HEK293T (cell line): ENCODE data around the gene NPAS3.

Experiments
- CTCF ChIA-PET: fragments of 350-600 bp; formaldehyde crosslinking; extraction: SDS; loops from one replicate; lab custom pipeline; 2021; ENCODE audit warnings: antibody characterized with exemption, inconsistent platforms; lab: Yijun Ruan, JAX
- POLR2A ChIA-PET: fragments of 350-600 bp; formaldehyde crosslinking; extraction: SDS; loops from one replicate; lab custom pipeline; 2020; ENCODE audit warnings: antibody characterized with exemption, inconsistent platforms; lab: Yijun Ruan, JAX
- DNase-seq: peaks from one replicate; pipeline ENCODE4 v3.0.0; 2012; ENCODE audit warnings: mixed read lengths; ENCODE audit errors: extremely low spot score
- ARNT ChIP-seq: fragments of 450-650 bp; IDR thresholded peaks from 2 replicates; pipeline ENCODE4 v1.6.1; 2017; ENCODE audit warnings: mild to moderate bottlenecking
- BHLHE40 ChIP-seq: fragments of 450-650 bp; IDR thresholded peaks from 2 replicates; pipeline ENCODE4 v1.6.1; 2016; ENCODE audit warnings: mild to moderate bottlenecking, moderate library complexity, borderline replicate concordance
- CTBP1 ChIP-seq: fragments of 450-650 bp; IDR thresholded peaks from 2 replicates; pipeline ENCODE4 v1.6.1; 2016; ENCODE audit warnings: borderline replicate concordance
- ELF4 ChIP-seq: fragments of 450-650 bp; IDR thresholded peaks from 2 replicates; pipeline ENCODE4 v1.6.1; 2017; ENCODE audit warnings: antibody characterized with exemption
- FOXA1 ChIP-seq: fragments of 450-650 bp; IDR thresholded peaks from 2 replicates; pipeline ENCODE4 v1.6.1; 2016; ENCODE audit warnings: mild to moderate bottlenecking
- FOXK2 ChIP-seq: fragments of 450-650 bp; IDR thresholded peaks from 2 replicates; pipeline ENCODE4 v1.6.1; 2016; ENCODE audit warnings: mild to moderate bottlenecking
- FOXM1 ChIP-seq: fragments of 450-650 bp; IDR thresholded peaks from 2 replicates; pipeline ENCODE4 v1.6.1; 2017; ENCODE audit warnings: mild to moderate bottlenecking, borderline replicate concordance
- HDGF ChIP-seq: fragments of 450-650 bp; IDR thresholded peaks from 2 replicates; pipeline ENCODE4 v1.6.1; 2017; ENCODE audit warnings: antibody characterized with exemption, borderline replicate concordance
- L3MBTL2 ChIP-seq: fragments of 450-650 bp; conservative IDR thresholded peaks from 2 replicates; pipeline ENCODE4 v1.6.1; 2016; ENCODE audit warnings: mild to moderate bottlenecking
- LEF1 ChIP-seq: fragments of 450-650 bp; IDR thresholded peaks from 2 replicates; pipeline ENCODE4 v1.6.1; 2017; ENCODE audit warnings: mild to moderate bottlenecking, borderline replicate concordance
- NFRKB ChIP-seq: fragments of 450-650 bp; IDR thresholded peaks from 2 replicates; pipeline ENCODE4 v1.6.1; 2016; ENCODE audit warnings: mild to moderate bottlenecking, moderate library complexity
- SP1 ChIP-seq: fragments of 450-650 bp; IDR thresholded peaks from 2 replicates; pipeline ENCODE4 v1.6.1; 2017
- SUZ12 ChIP-seq: fragments of 450-650 bp; IDR thresholded peaks from 2 replicates; pipeline ENCODE4 v1.6.1; 2016; ENCODE audit warnings: mild to moderate bottlenecking
- TARDBP ChIP-seq: fragments of 450-650 bp; IDR thresholded peaks from 2 replicates; pipeline ENCODE4 v1.6.1; 2016
- ZNF384 ChIP-seq: fragments of 450-650 bp; IDR thresholded peaks from 2 replicates; pipeline ENCODE4 v1.6.1; 2016
- TF ChIP-seq, protein P1 (sequence below): fragments of 450-650 bp; IDR thresholded peaks from 2 replicates; pipeline ENCODE4 v1.6.1; 2016

NPAS3 gene

DNA sequence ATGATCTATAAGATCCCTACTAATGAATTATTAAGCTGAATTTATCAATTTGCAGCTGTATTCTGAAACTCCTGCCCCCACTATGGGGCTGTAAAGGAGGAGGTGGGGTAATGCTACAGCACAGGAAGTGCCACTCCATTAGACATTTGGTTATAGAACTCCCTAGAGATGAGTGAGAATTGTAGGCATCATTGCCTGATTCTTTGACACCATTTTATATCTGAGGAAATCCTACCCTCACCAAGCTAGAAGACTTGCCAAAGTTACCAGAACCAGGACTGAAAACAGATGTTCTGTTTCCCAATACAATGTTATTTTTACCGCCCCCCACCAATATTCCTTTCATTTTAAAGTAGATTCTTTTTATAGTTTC is 829.8 kb downstream of the NPAS3 start:
- ChIA-PET POLR2A (no interaction called here), CTCF (no interaction called here)
- DNase-seq = no peak
- TF ChIP-seq L3MBTL2 (no peak), ELF4 (no peak), TARDBP (no peak), FOXK2 (no peak), BHLHE40 (no peak), SP1 (no peak), FOXM1 (no peak), LEF1 (no peak)
- TF ChIP-seq, protein P1, sequence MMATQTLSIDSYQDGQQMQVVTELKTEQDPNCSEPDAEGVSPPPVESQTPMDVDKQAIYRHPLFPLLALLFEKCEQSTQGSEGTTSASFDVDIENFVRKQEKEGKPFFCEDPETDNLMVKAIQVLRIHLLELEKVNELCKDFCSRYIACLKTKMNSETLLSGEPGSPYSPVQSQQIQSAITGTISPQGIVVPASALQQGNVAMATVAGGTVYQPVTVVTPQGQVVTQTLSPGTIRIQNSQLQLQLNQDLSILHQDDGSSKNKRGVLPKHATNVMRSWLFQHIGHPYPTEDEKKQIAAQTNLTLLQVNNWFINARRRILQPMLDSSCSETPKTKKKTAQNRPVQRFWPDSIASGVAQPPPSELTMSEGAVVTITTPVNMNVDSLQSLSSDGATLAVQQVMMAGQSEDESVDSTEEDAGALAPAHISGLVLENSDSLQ = no peak

DNA sequence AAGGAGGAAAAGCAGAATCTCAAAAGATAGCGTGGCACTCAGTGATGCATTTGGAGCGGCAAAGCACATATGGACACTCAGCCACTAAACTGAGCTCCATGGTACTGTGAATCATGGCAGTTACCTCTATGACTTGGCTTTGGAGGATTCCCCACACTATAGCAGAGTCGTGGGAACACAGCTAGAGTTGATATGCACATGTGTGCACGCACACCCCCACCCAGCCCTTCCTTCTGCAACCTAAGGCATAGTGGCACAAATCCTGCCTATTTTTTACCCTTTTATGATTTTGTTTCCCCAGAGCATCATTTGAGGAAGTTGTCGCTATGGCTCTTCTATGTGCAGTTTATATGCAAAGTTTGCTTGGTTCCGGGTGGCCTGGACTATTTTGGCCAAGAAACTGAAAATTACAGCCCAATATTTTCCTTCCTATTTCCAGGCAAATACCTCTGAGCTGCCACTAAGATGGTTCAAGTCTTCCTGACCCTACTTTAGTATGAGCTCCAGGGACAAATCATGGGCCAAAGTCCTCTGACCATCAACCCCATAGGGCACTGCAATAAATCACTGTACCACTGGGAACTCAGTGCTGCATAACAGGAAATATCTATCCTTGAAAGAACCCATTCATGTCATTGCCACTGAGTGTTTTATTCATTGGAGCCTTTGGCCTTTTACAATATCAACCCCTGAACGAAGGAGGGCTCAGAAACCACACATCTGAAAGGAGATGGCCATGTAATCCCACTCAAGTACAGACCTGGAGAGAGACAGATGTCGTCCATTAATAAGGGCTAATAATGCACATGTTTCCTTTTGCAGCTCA is 834.7 kb downstream of the NPAS3 start:
- POLR2A ChIA-PET = no interaction called here
- no peak for DNase-seq
- TF ChIP-seq CTBP1 = no peak
- no peak for TF ChIP-seq ELF4
- no peak for TF ChIP-seq SP1
- TF ChIP-seq, protein P1 = no peak
- no peak for TF ChIP-seq FOXM1
- no peak for TF ChIP-seq L3MBTL2
- no peak for TF ChIP-seq TARDBP
- no peak for TF ChIP-seq NFRKB
- no peak for TF ChIP-seq BHLHE40
- no peak for TF ChIP-seq FOXK2
- no peak for TF ChIP-seq LEF1
- TF ChIP-seq FOXA1 = no peak
- no peak for TF ChIP-seq ARNT
- no peak for TF ChIP-seq HDGF
- TF ChIP-seq ZNF384 = no peak
- CTCF ChIA-PET = no interaction called here

DNA sequence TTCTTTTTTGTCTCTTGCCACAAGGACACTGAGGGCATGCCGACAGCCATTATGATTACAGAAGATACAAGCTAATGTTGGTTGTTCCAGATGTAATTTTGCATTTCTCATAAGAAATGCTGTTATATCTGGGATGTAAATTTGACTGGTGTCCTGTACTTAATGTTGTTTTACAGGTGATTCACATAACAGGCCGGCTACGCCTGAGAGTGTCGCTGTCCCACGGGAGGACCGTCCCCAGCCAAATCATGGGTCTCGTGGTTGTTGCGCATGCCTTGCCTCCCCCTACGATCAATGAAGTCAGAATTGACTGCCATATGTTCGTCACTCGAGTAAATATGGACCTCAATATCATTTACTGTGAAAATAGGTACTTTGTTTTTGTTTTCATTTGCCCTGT is 835.5 kb downstream of the NPAS3 start:
- TF ChIP-seq HDGF = no peak
- TF ChIP-seq SP1 = no peak
- no peak for TF ChIP-seq CTBP1
- POLR2A ChIA-PET = no interaction called here
- no peak for DNase-seq
- CTCF ChIA-PET = no interaction called here

DNA sequence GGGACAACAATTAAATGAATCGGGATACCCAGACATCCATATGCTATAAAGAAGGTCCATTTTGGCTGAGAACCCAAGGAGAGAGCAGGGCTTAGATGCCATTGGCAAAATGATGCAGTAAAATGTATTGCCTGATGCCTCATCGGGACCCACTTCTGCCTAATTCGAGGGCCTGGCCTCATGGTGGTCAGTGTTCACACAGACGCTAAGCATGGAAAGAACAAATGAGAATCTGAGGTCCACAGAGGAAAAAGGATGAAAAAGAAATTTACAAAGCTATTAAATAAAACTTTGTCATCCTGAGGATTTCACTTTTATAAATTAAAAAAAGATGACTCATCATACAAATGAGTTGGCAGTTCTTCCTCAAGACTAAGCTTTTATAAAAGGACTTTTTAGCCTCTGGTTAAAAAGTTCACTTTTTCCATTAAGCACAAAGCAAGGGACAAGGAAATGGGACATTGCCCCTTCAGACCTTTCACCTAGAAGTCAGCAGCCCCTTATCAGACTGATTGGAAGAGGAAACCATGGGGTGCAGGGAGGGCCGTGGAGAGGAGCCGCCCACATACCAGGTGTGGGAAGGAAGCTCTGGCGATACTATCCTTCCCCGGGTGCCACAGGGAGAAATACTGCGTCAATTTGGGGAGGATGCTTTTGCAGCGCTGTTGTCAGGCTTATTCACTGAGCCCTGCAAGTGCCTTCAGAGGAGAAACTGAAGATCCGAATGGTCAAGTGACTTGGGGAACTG is 836.2 kb downstream of the NPAS3 start:
- TF ChIP-seq FOXA1 (no peak), NFRKB (no peak), FOXM1 (no peak), SUZ12 (no peak), ELF4 (no peak), SP1 (no peak), ARNT (no peak), BHLHE40 (no peak), CTBP1 (no peak), TARDBP (no peak), LEF1 (no peak), HDGF (no peak), FOXK2 (no peak), ZNF384 (no peak), L3MBTL2 (no peak)
- TF ChIP-seq, protein P1 = no peak
- no peak for DNase-seq
- CTCF ChIA-PET = no interaction called here
- POLR2A ChIA-PET = no interaction called here

DNA sequence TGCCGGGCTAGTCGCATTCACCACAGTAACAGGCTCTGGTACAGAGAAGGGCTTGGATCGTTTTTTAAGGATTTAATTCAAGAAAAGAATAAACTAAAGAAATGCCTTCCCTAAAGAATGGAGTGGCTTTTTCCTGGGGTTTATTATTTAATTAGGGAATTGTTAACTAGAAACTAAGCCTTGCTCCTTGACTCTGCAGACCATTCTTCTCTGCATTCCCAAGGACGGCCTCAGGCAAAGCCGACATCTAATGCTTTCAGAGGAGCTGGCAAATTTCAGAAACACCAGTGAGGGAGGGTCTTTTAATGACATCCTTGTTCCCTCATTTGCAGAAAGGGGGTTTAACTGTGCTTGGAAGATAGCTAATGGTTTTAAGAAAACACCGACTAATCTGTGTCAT is 838.2 kb downstream of the NPAS3 start:
- no peak for DNase-seq
- ChIA-PET POLR2A (interaction anchor here (1.3 kb wide), 1 partner anchor 11 kb away, joined by 3 read pairs; no protein-coding TSS in a partner anchor), CTCF (interaction anchor here (1.4 kb wide), 1 partner anchor 16 kb away, joined by 4 read pairs; no protein-coding TSS in a partner anchor)
- TF ChIP-seq, protein P1 = no peak
- TF ChIP-seq FOXA1 (no peak), TARDBP (no peak), CTBP1 (no peak), FOXM1 (no peak)
